H1 (cell line): ENCODE data around the gene PRPF6. TPM values are rescaled to one million over a fixed set of nuclear protein-coding genes. Genes with fewer than 3 reads are reported as not detected.

Experiments used
- BCL11A ChIP-seq, 2 experiments: IDR thresholded peaks; one replicate each; pipeline ENCODE4 v1.6.1; 2011; ENCODE audit warnings: low read depth in 2 of 2, low read length in 2 of 2, mild to moderate bottlenecking in 2 of 2
- CBX8 ChIP-seq: fragments of 300-800, 300-1000 bp; sonication (generic); IDR thresholded peaks from 2 replicates; pipeline ENCODE4 v1.7.1; 2016; ENCODE audit warnings: low read depth, low read length, borderline replicate concordance
- EP300 ChIP-seq, 2 experiments: IDR thresholded peaks; 1 replicate in 1 of 2; 2 replicates in 1 of 2; pipeline ENCODE4 v1.6.1; 2011 to 2012; ENCODE audit warnings: low read depth in 2 of 2, low read length in 2 of 2, mild to moderate bottlenecking in 2 of 2, borderline replicate concordance in 1 of 2, inconsistent platforms in 1 of 2, moderate library complexity in 1 of 2
- FOSL1 ChIP-seq: IDR thresholded peaks from 2 replicates; pipeline ENCODE4 v1.6.1; 2011; ENCODE audit warnings: mild to moderate bottlenecking, low read depth, low read length, moderate library complexity; ENCODE audit not compliant: insufficient read depth
- GABPA ChIP-seq: IDR thresholded peaks from 2 replicates; pipeline ENCODE4 v1.6.1; 2011; ENCODE audit warnings: mild to moderate bottlenecking, low read length, moderate library complexity, borderline replicate concordance; ENCODE audit not compliant: insufficient read depth
- HDAC6 ChIP-seq: IDR thresholded peaks from one replicate; pipeline ENCODE4 v1.7.1; 2012; ENCODE audit warnings: low read depth, mild to moderate bottlenecking, inconsistent platforms, low read length, moderate library complexity
- MAX ChIP-seq: IDR thresholded peaks from 2 replicates; pipeline ENCODE4 v1.6.1; 2012; ENCODE audit warnings: inconsistent platforms
- NANOG ChIP-seq: IDR thresholded peaks from 2 replicates; pipeline ENCODE4 v1.6.1; 2011; ENCODE audit warnings: low read length, low read depth, mild to moderate bottlenecking, inconsistent platforms; ENCODE audit not compliant: insufficient read depth, poor library complexity, severe bottlenecking
- PHF8 ChIP-seq: fragments of 200-600 bp; sonication (generic); conservative IDR thresholded peaks from 2 replicates; pipeline ENCODE4 v1.7.1; 2012; ENCODE audit warnings: low read depth, mild to moderate bottlenecking, inconsistent platforms, low read length, moderate library complexity
- POLR2A ChIP-seq, 2 experiments: IDR thresholded peaks; 1 replicate in 1 of 2; 2 replicates in 1 of 2; pipeline ENCODE4 v1.6.1; 2011; ENCODE audit warnings: low read depth in 2 of 2, low read length in 2 of 2, mild to moderate bottlenecking in 2 of 2; ENCODE audit errors: control extremely low read depth in 1 of 2
- RFX5 ChIP-seq: IDR thresholded peaks from 2 replicates; pipeline ENCODE4 v1.6.1; 2011; ENCODE audit warnings: low read depth, low read length, improper control_type of control experiment, borderline replicate concordance
- RNF2 ChIP-seq: fragments of 200-900, 300-1000 bp; sonication (generic); IDR thresholded peaks from 2 replicates; pipeline ENCODE4 v1.7.1; 2016; ENCODE audit warnings: borderline replicate concordance, low read depth, mild to moderate bottlenecking, antibody characterized with exemption, low read length; ENCODE audit not compliant: poor library complexity, severe bottlenecking; ENCODE audit errors: missing control alignments
- SIRT6 ChIP-seq: IDR thresholded peaks from one replicate; pipeline ENCODE4 v1.7.1; 2012; ENCODE audit warnings: low read length, inconsistent platforms
- SP4 ChIP-seq: IDR thresholded peaks from 2 replicates; pipeline ENCODE4 v1.6.1; 2012; ENCODE audit warnings: low read length, inconsistent platforms
- USF2 ChIP-seq: IDR thresholded peaks from 2 replicates; pipeline ENCODE4 v1.6.1; 2011; ENCODE audit warnings: low read length, improper control_type of control experiment
- ZNF274 ChIP-seq: IDR thresholded peaks from 2 replicates; pipeline ENCODE4 v1.7.0; 2012; ENCODE audit warnings: low read length, borderline replicate concordance; ENCODE audit errors: extremely low read depth
- polyA plus RNA-seq, 7 experiments: library from polyadenylated mRNA; depleted of rRNA in 3 of 7; stranded (reverse) in 5 of 7; unstranded in 2 of 7; fragments of >200 nt in 5 of 7; fragments of 200-250 nt in 2 of 7; gene quantifications; 1 replicate in 5 of 7; 2 replicates in 1 of 7; 4 replicates in 1 of 7; pipeline versions ENCODE4 v1.2.1 to v1.2.3, GENCODE V29; 2011 to 2013; ENCODE audit warnings: missing spikeins in 2 of 7, mixed read lengths in 2 of 7
- total RNA-seq: library from RNA; stranded (reverse); fragmentation: NEBNext Ultra II Directional; extraction: Animal tissue kit (Norgen Biotek cat#: 25700); gene quantifications from 2 replicates; pipeline ENCODE4 v1.2.1, GENCODE V29; 2021

PRPF6 gene
- total and polyA plus RNA-seq, 2 of the 8 experiments (the other 6 are each of a cell fraction or from before 2014, with no cell fraction given) = 27.9 to 76.9 TPM

GRCh38 chr20:64079273-64080012 lies 98.5 kb downstream of the PRPF6 start, which contains the start of gene RGS19 (continued):
- TF ChIP-seq POLR2A (IDR thresholded peaks at IDR 0.05; ENCODE audit: control extremely low read depth in 1 of 2, low read depth in 2 of 2, low read length in 2 of 2) (no peak), RNF2 (no peak), CBX8 (no peak), GABPA (no peak), BCL11A (IDR thresholded peaks at IDR 0.05; ENCODE audit: low read depth in 2 of 2, low read length in 2 of 2) (no peak), EP300 (IDR thresholded peaks at IDR 0.05; ENCODE audit: borderline replicate concordance in 1 of 2, low read depth in 2 of 2, low read length in 2 of 2) (no peak), SIRT6 (no peak), PHF8 (peak; percentile 39), HDAC6 (no peak), SP4 (no peak), RFX5 (no peak), USF2 (no peak), MAX (peak; percentile 37; the same call in 1 of the 2 replicates), FOSL1 (no peak), ZNF274 (no peak), NANOG (no peak)
